GM18499 (cell line): ENCODE measurements around the gene RNF212B.

Source experiments
- ATAC-seq: cut with Tn5 transposase; IDR thresholded peaks from one replicate; pipeline ENCODE4 v1.9.1; 2021; ENCODE audit warnings: moderate number of reproducible peaks; ENCODE audit not compliant: insufficient read depth, unreplicated experiment

Gene RNF212B

DNA sequence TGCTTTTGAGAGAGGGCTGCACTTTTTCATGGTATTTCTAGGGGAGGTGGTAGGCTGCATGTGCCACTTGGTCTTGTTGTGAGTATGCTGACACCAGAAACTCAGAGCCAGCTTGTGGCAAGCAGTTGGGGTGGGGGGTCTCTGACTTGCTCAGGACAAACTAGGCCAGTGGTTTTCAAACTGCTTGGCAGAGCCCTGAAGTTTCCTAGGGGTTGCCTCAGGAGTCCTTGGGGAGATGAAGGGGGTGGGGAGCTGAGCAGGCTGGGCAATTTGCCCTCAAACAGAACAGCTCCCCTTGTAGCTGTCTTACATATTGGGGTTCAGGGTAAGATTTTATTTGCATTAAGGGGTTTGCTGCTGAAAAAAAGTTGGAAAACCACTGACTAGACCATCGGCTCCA is 72.8 kb downstream of the RNF212B start:
- no peak for ATAC-seq

DNA sequence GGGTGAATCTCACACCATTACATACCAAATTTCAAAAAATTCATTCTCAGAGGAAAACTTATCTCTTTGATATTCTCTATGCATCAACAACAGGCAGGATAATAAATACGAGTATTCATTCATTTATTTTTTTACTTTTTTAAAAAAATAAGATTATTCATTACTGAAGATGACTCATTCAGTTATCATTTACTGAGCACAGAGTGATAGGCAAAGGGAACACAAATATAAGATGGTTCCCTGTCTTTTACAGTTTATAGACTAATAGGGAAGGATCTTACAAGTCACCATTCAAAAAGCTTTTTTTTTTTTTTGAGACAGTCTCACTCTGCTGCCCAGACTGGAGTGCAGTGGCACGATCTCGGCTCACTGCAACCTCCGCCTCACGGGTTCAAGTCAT is 78.6 kb downstream of the RNF212B start:
- no peak for ATAC-seq

DNA sequence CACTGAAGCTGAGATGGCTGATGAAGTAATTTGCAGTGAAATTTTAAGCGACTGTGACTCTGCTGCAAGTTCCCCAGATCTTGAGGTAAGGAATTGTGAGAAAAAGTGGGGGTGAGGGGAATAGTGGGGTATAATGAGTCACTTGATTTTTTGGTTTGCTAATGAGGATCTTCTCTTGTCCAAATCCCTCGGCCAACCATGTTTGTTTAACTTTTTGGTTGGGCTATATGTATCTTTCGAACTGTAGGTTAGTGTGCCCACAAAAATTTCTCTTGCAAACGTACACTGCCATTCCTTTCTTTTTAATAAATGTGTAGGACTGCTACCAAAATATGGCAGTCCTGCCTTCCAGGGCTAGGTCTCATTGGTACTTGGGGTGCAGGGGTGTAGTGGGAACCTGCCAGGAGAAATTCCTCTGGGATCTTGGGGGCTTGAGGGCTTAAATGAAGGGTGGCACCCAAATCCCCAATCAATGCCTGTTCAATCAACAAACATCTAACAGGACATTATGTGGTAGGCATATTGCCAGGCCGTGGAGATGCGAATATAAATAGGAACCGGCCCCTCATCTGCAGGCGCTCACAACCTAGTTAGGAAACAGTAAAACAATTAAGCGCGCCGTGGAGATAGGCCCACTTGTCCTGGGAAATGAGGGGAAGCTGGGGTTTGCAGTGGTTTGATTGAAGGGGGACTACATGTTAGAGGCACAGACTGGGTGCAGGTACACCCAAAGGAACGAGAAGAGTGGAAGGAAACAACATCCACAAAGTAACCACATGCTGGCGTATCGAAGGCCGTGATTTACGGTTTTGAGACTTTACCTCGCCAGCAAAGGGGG is 82.2 kb downstream of the RNF212B start:
- no peak for ATAC-seq

DNA sequence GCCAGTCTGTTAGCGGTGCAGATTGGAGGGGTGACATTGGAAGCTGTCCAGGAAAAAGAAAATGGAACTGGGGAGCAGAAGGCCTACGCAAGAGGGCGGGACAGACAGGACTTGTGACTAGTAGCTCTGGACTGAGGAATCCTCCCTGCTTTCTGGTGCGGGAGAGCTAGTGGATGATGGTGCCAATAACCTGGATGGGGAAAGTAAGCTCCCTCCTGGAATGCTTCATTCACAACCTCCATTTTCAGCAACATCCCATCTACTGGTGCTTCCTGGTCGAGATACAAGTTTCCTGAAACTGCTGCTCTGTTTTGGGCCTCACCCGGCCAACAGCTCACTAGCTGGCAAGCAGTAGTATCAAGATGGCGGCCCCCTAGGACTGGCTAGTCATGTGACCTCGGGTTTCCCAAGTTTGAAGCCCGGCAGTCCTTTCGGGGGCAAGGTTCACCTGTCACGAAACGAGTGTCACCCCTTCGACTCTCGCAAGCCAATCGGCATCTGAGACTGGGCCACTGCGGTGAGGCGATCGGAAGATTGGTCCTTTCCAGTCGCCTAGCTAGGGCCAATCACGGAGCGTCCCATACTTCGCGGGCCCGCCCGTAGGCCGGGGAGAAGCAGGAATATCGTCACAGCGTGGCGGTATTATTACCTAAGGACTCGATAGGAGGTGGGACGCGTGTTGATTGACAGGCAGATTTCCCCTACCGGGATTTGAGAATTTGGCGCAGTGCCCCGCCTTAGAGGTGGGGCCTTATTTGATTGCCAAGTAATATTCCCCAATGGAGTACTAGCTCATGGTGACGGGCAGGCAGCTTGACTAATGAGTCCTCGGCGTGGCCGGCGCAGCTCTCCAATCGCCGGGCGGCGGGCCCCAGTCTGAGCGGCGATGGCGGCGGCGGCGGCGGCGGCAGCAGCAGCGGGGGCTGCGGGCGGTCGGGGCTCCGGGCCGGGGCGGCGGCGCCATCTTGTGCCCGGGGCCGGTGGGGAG is 83.1 kb downstream of the RNF212B start, which contains the start of gene PABPN1:
PABPN1 (plus strand) TSS at position 874 of the 988 bp plus-strand sequence; CDS start at position 887, 13 bp downstream.
- peak; percentile 87 for ATAC-seq

DNA sequence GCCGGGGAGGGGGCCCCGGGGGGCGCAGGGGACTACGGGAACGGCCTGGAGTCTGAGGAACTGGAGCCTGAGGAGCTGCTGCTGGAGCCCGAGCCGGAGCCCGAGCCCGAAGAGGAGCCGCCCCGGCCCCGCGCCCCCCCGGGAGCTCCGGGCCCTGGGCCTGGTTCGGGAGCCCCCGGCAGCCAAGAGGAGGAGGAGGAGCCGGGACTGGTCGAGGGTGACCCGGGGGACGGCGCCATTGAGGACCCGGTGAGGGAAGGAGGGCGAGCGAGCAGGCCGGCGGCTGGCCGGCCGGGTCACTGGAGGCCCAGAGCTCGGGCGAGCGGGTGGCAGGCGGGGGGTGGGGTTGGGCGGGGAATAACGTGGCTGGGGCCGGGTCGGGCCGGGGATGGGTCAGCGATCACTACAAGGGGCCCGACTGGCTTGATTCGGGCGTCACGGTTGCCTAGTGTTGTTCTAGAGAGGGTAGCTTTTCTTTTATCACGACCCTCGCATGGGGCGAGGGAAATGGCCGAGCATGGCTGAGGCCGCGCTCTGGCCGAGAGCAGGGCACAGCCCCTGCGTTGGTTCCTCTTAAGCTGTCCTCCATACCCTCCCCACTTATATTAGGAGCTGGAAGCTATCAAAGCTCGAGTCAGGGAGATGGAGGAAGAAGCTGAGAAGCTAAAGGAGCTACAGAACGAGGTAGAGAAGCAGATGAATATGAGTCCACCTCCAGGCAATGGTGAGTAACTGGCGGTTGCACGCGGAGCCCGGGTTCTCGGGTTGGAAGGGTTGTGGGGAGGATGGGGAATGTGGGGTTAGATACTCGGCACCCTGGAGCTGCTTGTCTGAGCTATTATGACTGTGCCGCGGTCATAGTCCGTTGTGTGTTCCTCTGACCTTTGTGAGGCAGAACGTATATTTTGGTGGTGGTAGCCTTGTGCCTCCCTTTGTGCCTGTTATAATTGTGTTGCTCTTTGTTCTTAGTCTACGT is 84.1 kb downstream of the RNF212B start:
- no peak for ATAC-seq
